Endometrial microvascular endothelial cells (primary cell): ENCODE results near the gene UCHL1. TPM values are rescaled to one million over a fixed set of nuclear protein-coding genes. Genes with fewer than 3 reads are reported as not detected.

Experiments
- in situ Hi-C: cut with HindIII; loops from 2 replicates; pipeline ENCODE4 v1.10.0; 2017; ENCODE audit warnings: low sequenced_read_pairs, low pct_unique_long_range_greater_than_20kb; ENCODE audit errors: inconsistent ontology term
- total RNA-seq: library from RNA; depleted of rRNA; stranded (reverse); fragments of >200 nt; gene quantifications from one replicate; pipeline ENCODE4 v1.2.3, GENCODE V29; 2015; ENCODE audit errors: inconsistent ontology term

The UCHL1 gene
- 340 TPM for total RNA-seq

GRCh38 chr4:41256740-41257256, at the start of gene UCHL1:
TSS of gene UCHL1 (plus strand) at chr4:41256928. CDS start at chr4:41256977, 49 bp downstream.
- in situ Hi-C loops, result no loop called here

- in situ Hi-C loops, result loop anchor here (25.0 kb wide), 1 partner anchor 270 kb away; no protein-coding TSS in a partner anchor
Observed at GRCh38 chr4:41207291-41207831, 49.4 kb upstream of the UCHL1 start.

- in situ Hi-C loops, result loop anchor here (25.0 kb wide), 1 partner anchor 272 kb away; no protein-coding TSS in a partner anchor
Observed at GRCh38 chr4:41209187-41209586, 47.5 kb upstream of the UCHL1 start.

- in situ Hi-C loops, result loop anchor here (25.0 kb wide), 1 partner anchor 273 kb away; no protein-coding TSS in a partner anchor
Observed at GRCh38 chr4:41209901-41210300, 46.8 kb upstream of the UCHL1 start.

GRCh38 chr4:41211951-41212615, 44.6 kb upstream of the UCHL1 start:
- in situ Hi-C loops, result loop anchor here (25.0 kb wide), 1 partner anchor 275 kb away; no protein-coding TSS in a partner anchor

- in situ Hi-C loops, result loop anchor here (25.0 kb wide), 1 partner anchor 275 kb away; no protein-coding TSS in a partner anchor
Observed at GRCh38 chr4:41212616-41213203, 44.0 kb upstream of the UCHL1 start.

- in situ Hi-C loops, result loop anchor here (25.0 kb wide), 1 partner anchor 276 kb away; no protein-coding TSS in a partner anchor
Observed at GRCh38 chr4:41213625-41214135, 43.0 kb upstream of the UCHL1 start.

GRCh38 chr4:41214136-41214824, 42.4 kb upstream of the UCHL1 start, which contains the start of gene APBB2:
TSS of gene APBB2 (minus strand) at chr4:41214542. CDS start at chr4:41033254, 181,288 bp downstream.
- in situ Hi-C loops, result loop anchor here (25.0 kb wide), 1 partner anchor 277 kb away; no protein-coding TSS in a partner anchor

- in situ Hi-C loops, result loop anchor here (25.0 kb wide), 1 partner anchor 277 kb away; no protein-coding TSS in a partner anchor
Observed at GRCh38 chr4:41214825-41215146, 41.9 kb upstream of the UCHL1 start.

- in situ Hi-C loops, result loop anchor here (25.0 kb wide), 1 partner anchor 278 kb away; no protein-coding TSS in a partner anchor
Observed at GRCh38 chr4:41215155-41215554, 41.6 kb upstream of the UCHL1 start.

- in situ Hi-C loops, result loop anchor here (25.0 kb wide), 1 partner anchor 279 kb away; no protein-coding TSS in a partner anchor
Observed at GRCh38 chr4:41215969-41216293, 40.8 kb upstream of the UCHL1 start.

- in situ Hi-C loops, result loop anchor here (25.0 kb wide), 1 partner anchor 279 kb away; no protein-coding TSS in a partner anchor
Observed at GRCh38 chr4:41216294-41217019, 40.3 kb upstream of the UCHL1 start.

- in situ Hi-C loops, result loop anchor here (25.0 kb wide), 1 partner anchor 280 kb away; no protein-coding TSS in a partner anchor
Observed at GRCh38 chr4:41217020-41217333, 39.8 kb upstream of the UCHL1 start.

- in situ Hi-C loops, result loop anchor here (25.0 kb wide), 1 partner anchor 280 kb away; no protein-coding TSS in a partner anchor
Observed at GRCh38 chr4:41217374-41217773, 39.4 kb upstream of the UCHL1 start.

- in situ Hi-C loops, result loop anchor here (25.0 kb wide), 1 partner anchor 281 kb away; no protein-coding TSS in a partner anchor
Observed at GRCh38 chr4:41218703-41219102, 38.0 kb upstream of the UCHL1 start.

- in situ Hi-C loops, result loop anchor here (25.0 kb wide), 1 partner anchor 282 kb away; no protein-coding TSS in a partner anchor
Observed at GRCh38 chr4:41219421-41219950, 37.2 kb upstream of the UCHL1 start.

- in situ Hi-C loops, result loop anchor here (25.0 kb wide), 1 partner anchor 285 kb away; no protein-coding TSS in a partner anchor
Observed at GRCh38 chr4:41221850-41222645, 34.7 kb upstream of the UCHL1 start.
